A673 (cell line): ENCODE measurements around the gene CDHR1. TPM values are rescaled to one million over a fixed set of nuclear protein-coding genes. Genes with fewer than 3 reads are reported as not detected.
A peak's percentile ranks its signal among the peaks of the same experiment; 100 is the strongest.
"Not testable (repeated sequence)": the region's sequence is repeated elsewhere in the genome, so short reads cannot be mapped to it uniquely, and the experiment has no call there.

Experiments used
- BruUV-seq: library from RNA; stranded (reverse); fragments of 400-500 nt; replicated peaks from 2 replicates; lab custom pipeline; 2021; lab: Mats Ljungman, UMichigan
- CTCF ChIA-PET: fragments of 300-600 bp; sonication (Branson Sonifier 250); formaldehyde crosslinking; loops from one replicate; lab custom pipeline; 2022; ENCODE audit warnings: antibody characterized with exemption; lab: Charles Lee
- POLR2A ChIA-PET: fragments of 300-600 bp; sonication (Branson Sonifier 250); formaldehyde crosslinking; loops from one replicate; lab custom pipeline; 2022; ENCODE audit warnings: antibody characterized with exemption; ENCODE audit not compliant: low non-redundant PET; lab: Charles Lee
- DNase-seq: peaks from one replicate; pipeline ENCODE4 v3.0.0-alpha.2; 2015; ENCODE audit warnings: low spot score
- H3K27ac ChIP-seq: fragments of 200-600 bp; sonication (generic); 2 replicates; pipeline ENCODE4 v1.5.1; 2016; ENCODE audit warnings: mixed run types, low read depth, mild to moderate bottlenecking, mixed read lengths, antibody characterized with exemption, low read length; ENCODE audit not compliant: poor library complexity, severe bottlenecking
- H3K27me3 ChIP-seq: fragments of 200-600 bp; sonication (generic); replicated peaks from 2 replicates; pipeline ENCODE4 v1.6.1; 2017; ENCODE audit warnings: mixed run types, low read depth, mild to moderate bottlenecking, mixed read lengths, antibody characterized with exemption, low read length; ENCODE audit not compliant: insufficient read depth, poor library complexity
- H3K36me3 ChIP-seq: fragments of 200-600 bp; sonication (generic); 2 replicates; pipeline ENCODE4 v1.6.1; 2016; ENCODE audit warnings: mixed run types, mild to moderate bottlenecking, mixed read lengths, antibody characterized with exemption, low read length; ENCODE audit not compliant: insufficient read depth, poor library complexity, severe bottlenecking
- H3K4me1 ChIP-seq: fragments of 200-600 bp; sonication (generic); 2 replicates; pipeline ENCODE4 v1.6.1; 2017; ENCODE audit warnings: mixed run types, mild to moderate bottlenecking, mixed read lengths, antibody characterized with exemption, low read length; ENCODE audit not compliant: insufficient read depth, poor library complexity, severe bottlenecking
- H3K4me3 ChIP-seq: fragments of 200-600 bp; sonication (generic); 2 replicates; pipeline ENCODE4 v1.5.1; 2016; ENCODE audit warnings: low read depth, mixed run types, mild to moderate bottlenecking, mixed read lengths, low read length; ENCODE audit not compliant: poor library complexity, severe bottlenecking
- H3K9me3 ChIP-seq: fragments of 200-600 bp; sonication (generic); 2 replicates; pipeline ENCODE4 v1.6.1; 2016; ENCODE audit warnings: mixed run types, low read depth, mild to moderate bottlenecking, mixed read lengths, antibody characterized with exemption, low read length; ENCODE audit not compliant: poor library complexity, severe bottlenecking
- CTCF ChIP-seq: fragments of 300-800, 200-600 bp; sonication (generic); conservative IDR thresholded peaks from 2 replicates; pipeline ENCODE4 v1.5.1; 2017; ENCODE audit warnings: low read depth, mild to moderate bottlenecking, antibody characterized with exemption, low read length, moderate library complexity, mixed read lengths
- EZH2 ChIP-seq: fragments of 200-600 bp; sonication (generic); IDR thresholded peaks from 2 replicates; pipeline ENCODE4 v1.6.1; 2017; ENCODE audit warnings: borderline replicate concordance, low read depth, mild to moderate bottlenecking, mixed read lengths, antibody characterized with exemption, low read length; ENCODE audit not compliant: poor library complexity, severe bottlenecking
- intact Hi-C: fragments of 100-400 bp; cut with micrococcal nuclease; formaldehyde crosslinking; loops from one replicate; pipeline ENCODE4 v1.10.0; 2022; ENCODE audit not compliant: unreplicated experiment
- total RNA-seq: library from RNA; stranded (reverse); gene quantifications from 2 replicates; pipeline ENCODE4 v1.2.3, GENCODE V29; 2021

Gene CDHR1
- total RNA-seq, 1 experiment from 2014 or later = not detected

- no peak overlapping the region for H3K27ac ChIP-seq
- H3K27me3 ChIP-seq = no peaks in the 10 kb centered on the region
- POLR2A ChIA-PET = no interaction called here
- H3K4me1 ChIP-seq = no peaks in the 10 kb centered on the region
- no peaks in the 10 kb centered on the region for H3K36me3 ChIP-seq
- no peak for DNase-seq
- no peak overlapping the region for H3K4me3 ChIP-seq
- TF ChIP-seq EZH2 (no peak), CTCF (no peak)
- intact Hi-C loops = no loop called here
- no TSS peak for BruUV-seq
- H3K9me3 ChIP-seq = no peaks in the 10 kb centered on the region
- CTCF ChIA-PET = no interaction called here
Measured at GRCh38 chr10:84178160-84178609, 16.2 kb upstream of the CDHR1 start.

- BruUV-seq = no TSS peak
- H3K36me3 ChIP-seq = no peaks in the 10 kb centered on the region
- H3K27ac ChIP-seq = no peak overlapping the region
- TF ChIP-seq CTCF (no peak), EZH2 (no peak)
- no peak overlapping the region for H3K4me3 ChIP-seq
- peak; percentile 46 for DNase-seq
- intact Hi-C loops = no loop called here
- H3K9me3 ChIP-seq = no peaks in the 10 kb centered on the region
- CTCF ChIA-PET = no interaction called here
- no peaks in the 10 kb centered on the region for H3K27me3 ChIP-seq
- POLR2A ChIA-PET = no interaction called here
- no peaks in the 10 kb centered on the region for H3K4me1 ChIP-seq
Measured at GRCh38 chr10:84179059-84179710, 15.2 kb upstream of the CDHR1 start.

GRCh38 chr10:84180386-84180785, 14.0 kb upstream of the CDHR1 start:
- H3K27me3 ChIP-seq, intact Hi-C loops, H3K4me1 ChIP-seq, H3K27ac ChIP-seq, H3K9me3 ChIP-seq, CTCF ChIA-PET, H3K36me3 ChIP-seq, DNase-seq, H3K4me3 ChIP-seq, POLR2A ChIA-PET, BruUV-seq: not testable (repeated sequence)

GRCh38 chr10:84181631-84182030, 12.7 kb upstream of the CDHR1 start:
- ChIA-PET CTCF (no interaction called here), POLR2A (no interaction called here)
- no peaks in the 10 kb centered on the region for H3K36me3 ChIP-seq
- intact Hi-C loops = no loop called here
- H3K27ac ChIP-seq = no peak overlapping the region
- no TSS peak for BruUV-seq
- H3K9me3 ChIP-seq = no peaks in the 10 kb centered on the region
- no peaks in the 10 kb centered on the region for H3K27me3 ChIP-seq
- TF ChIP-seq EZH2 = no peak
- TF ChIP-seq CTCF = no peak
- no peak for DNase-seq
- no peak overlapping the region for H3K4me3 ChIP-seq
- H3K4me1 ChIP-seq = no peaks in the 10 kb centered on the region
